ENCODE results near the gene UNC13B. TPM values are rescaled to one million over a fixed set of nuclear protein-coding genes. Genes with fewer than 3 reads are reported as not detected.

Gene UNC13B
- total and polyA plus RNA-seq, 7 donors = 7.0 to 12.9 (median 10.5) TPM

- Histone ChIP-seq H3K36me3 (ENCODE audit: insufficient read depth in 1 of 2, low read depth in 1 of 2) (no peaks in the 10 kb centered on the region), H3K27ac (no peak overlapping the region), H3K27me3 (ENCODE audit: insufficient read depth in 3 of 3, low read length in 2 of 3) (no peaks in the 10 kb centered on the region), H3K4me1 (no peaks in the 10 kb centered on the region), H3K9me3 (peaks cover 4% of the 10 kb centered on the region), H3K4me3 (no peak overlapping the region)
- WGBS, 3 donors = 52 to 53% (median 52%) methylated on average over 1 of the region's 1 CpG
- intact Hi-C loops (cut with DNase I) = no loop called here
- ATAC-seq (no peak), DNase-seq (no peak)
- TF ChIP-seq CTCF (IDR thresholded peaks at IDR 0.05) = no peak
Measured at GRCh38 chr9:35426627-35427026, 264.8 kb downstream of the UNC13B start.

- ATAC-seq (no peak), DNase-seq (no peak)
- H3K9me3 ChIP-seq = peaks cover 4% of the 10 kb centered on the region
- H3K27ac ChIP-seq = no peak overlapping the region
- H3K36me3 ChIP-seq (ENCODE audit: insufficient read depth in 1 of 2, low read depth in 1 of 2) = no peaks in the 10 kb centered on the region
- H3K4me3 ChIP-seq = no peak overlapping the region
- H3K4me1 ChIP-seq = no peaks in the 10 kb centered on the region
- 86 to 97% (median 91%) methylated on average over 1 of the region's 1 CpG for WGBS, 3 donors
- H3K27me3 ChIP-seq (ENCODE audit: insufficient read depth in 3 of 3, low read length in 2 of 3) = no peaks in the 10 kb centered on the region
- intact Hi-C loops (cut with DNase I) = no loop called here
- TF ChIP-seq CTCF (IDR thresholded peaks at IDR 0.05) = no peak
Measured at GRCh38 chr9:35431467-35431866, 269.7 kb downstream of the UNC13B start.

GRCh38 chr9:35432076-35432475 is 270.3 kb downstream of the UNC13B start:
- Histone ChIP-seq H3K27ac (no peak overlapping the region), H3K27me3 (ENCODE audit: insufficient read depth in 3 of 3, low read length in 2 of 3) (no peaks in the 10 kb centered on the region), H3K9me3 (peaks cover 4% of the 10 kb centered on the region), H3K4me3 (no peak overlapping the region), H3K36me3 (ENCODE audit: insufficient read depth in 1 of 2, low read depth in 1 of 2) (no peaks in the 10 kb centered on the region), H3K4me1 (no peaks in the 10 kb centered on the region)
- intact Hi-C loops (cut with DNase I) = no loop called here
- WGBS, 3 donors = 86 to 92% (median 90%) methylated on average over 2 of the region's 2 CpGs
- DNase-seq (no peak), ATAC-seq (no peak)
- TF ChIP-seq CTCF (IDR thresholded peaks at IDR 0.05) = no peak

- H3K9me3 ChIP-seq = no peaks in the 10 kb centered on the region
- H3K27ac ChIP-seq = no peak overlapping the region
- no peaks in the 10 kb centered on the region for H3K4me1 ChIP-seq
- ATAC-seq (no peak), DNase-seq (no peak)
- no peak for TF ChIP-seq CTCF (IDR thresholded peaks at IDR 0.05)
- H3K36me3 ChIP-seq (ENCODE audit: insufficient read depth in 1 of 2, low read depth in 1 of 2) = no peaks in the 10 kb centered on the region
- H3K4me3 ChIP-seq = no peak overlapping the region
- intact Hi-C loops (cut with DNase I) = no loop called here
- 64 to 74% (median 67%) methylated on average over 1 of the region's 1 CpG for WGBS, 3 donors
- no peaks in the 10 kb centered on the region for H3K27me3 ChIP-seq (ENCODE audit: insufficient read depth in 3 of 3, low read length in 2 of 3)
Measured at GRCh38 chr9:35436933-35437332, 275.1 kb downstream of the UNC13B start.

GRCh38 chr9:35446012-35446411 is 284.2 kb downstream of the UNC13B start:
- 90 to 97% (median 93%) methylated on average over 3 of the region's 3 CpGs for WGBS, 3 donors
- no peaks in the 10 kb centered on the region for H3K4me1 ChIP-seq
- H3K36me3 ChIP-seq (ENCODE audit: insufficient read depth in 1 of 2, low read depth in 1 of 2) = no peaks in the 10 kb centered on the region
- no peak for TF ChIP-seq CTCF (IDR thresholded peaks at IDR 0.05)
- no peaks in the 10 kb centered on the region for H3K27me3 ChIP-seq (ENCODE audit: insufficient read depth in 3 of 3, low read length in 2 of 3)
- DNase-seq = no peak
- no peak for ATAC-seq
- H3K4me3 ChIP-seq = no peak overlapping the region
- intact Hi-C loops (cut with DNase I) = no loop called here
- no peaks in the 10 kb centered on the region for H3K9me3 ChIP-seq
- no peak overlapping the region for H3K27ac ChIP-seq

Data from psoas muscle (tissue), 8 donors.